SK-N-SH (cell line): ENCODE measurements around the gene LGR6.

Experiments
- CTCF ChIP-seq: fragments of 200-600 bp; sonication (generic); IDR thresholded peaks from 2 replicates; pipeline ENCODE4 v1.6.1; 2017; ENCODE audit warnings: antibody characterized with exemption, mild to moderate bottlenecking, moderate library complexity
- EP300 ChIP-seq, 2 experiments: IDR thresholded peaks; 2 replicates each; pipeline versions ENCODE4 v1.4.0 to v1.6.1; 2012; ENCODE audit warnings: borderline replicate concordance in 1 of 2, low read depth in 1 of 2, low read length in 1 of 2
- FOXM1 ChIP-seq: IDR thresholded peaks from 2 replicates; pipeline ENCODE4 v1.4.0; 2012; ENCODE audit warnings: low read depth, mild to moderate bottlenecking
- GABPA ChIP-seq: IDR thresholded peaks from 2 replicates; pipeline ENCODE4 v1.4.0; 2012; ENCODE audit warnings: low read depth, mild to moderate bottlenecking
- JUND ChIP-seq: IDR thresholded peaks from 2 replicates; pipeline ENCODE4 v1.4.0; 2012
- MXI1 ChIP-seq: IDR thresholded peaks from 2 replicates; pipeline ENCODE4 v1.6.1; 2012; ENCODE audit warnings: mild to moderate bottlenecking, low read depth, low read length, improper control_type of control experiment
- POLR2AphosphoS5 ChIP-seq: IDR thresholded peaks from 2 replicates; pipeline ENCODE4 v1.6.1; 2012; ENCODE audit warnings: low read depth, low read length
- TAF1 ChIP-seq: IDR thresholded peaks from 2 replicates; pipeline ENCODE4 v1.6.1; 2012; ENCODE audit warnings: low read depth, mild to moderate bottlenecking, low read length, moderate library complexity, borderline replicate concordance
- TEAD4 ChIP-seq: IDR thresholded peaks from 2 replicates; pipeline ENCODE4 v1.4.0; 2012; ENCODE audit warnings: mild to moderate bottlenecking, borderline replicate concordance; ENCODE audit not compliant: insufficient read depth
- YY1 ChIP-seq: IDR thresholded peaks from 2 replicates; pipeline ENCODE4 v1.4.0; 2012; ENCODE audit warnings: low read depth, mild to moderate bottlenecking
- ZBTB33 ChIP-seq: IDR thresholded peaks from 2 replicates; pipeline ENCODE4 v1.4.0; 2012; ENCODE audit warnings: low read depth, borderline replicate concordance

- no peak for TF ChIP-seq ZBTB33
- TF ChIP-seq FOXM1, result no peak
- no peak for TF ChIP-seq YY1
- TF ChIP-seq GABPA, result no peak
- TF ChIP-seq EP300 (IDR thresholded peaks at IDR 0.05; ENCODE audit: borderline replicate concordance in 1 of 2, low read depth in 1 of 2, low read length in 1 of 2), result no peak
- no peak for TF ChIP-seq MXI1
- TF ChIP-seq TAF1, result no peak
- no peak for TF ChIP-seq CTCF
- TF ChIP-seq JUND, result no peak
- no peak for TF ChIP-seq TEAD4
- TF ChIP-seq POLR2AphosphoS5, result no peak
Measured at GRCh38 chr1:202200669-202201068, 7.1 kb downstream of the LGR6 start.
